IMR-90 (cell line): Measurements from ENCODE around the gene SDK1.

Experiments
- CEBPB ChIP-seq: IDR thresholded peaks from 2 replicates; pipeline ENCODE4 v1.6.1; 2012; ENCODE audit warnings: low read depth, low read length, improper control_type of control experiment
- CTCF ChIP-seq: conservative IDR thresholded peaks from 2 replicates; pipeline ENCODE4 v1.5.1; 2012; ENCODE audit warnings: mild to moderate bottlenecking, low read depth, low read length, improper control_type of control experiment
- FOS ChIP-seq: fragments of 150-350 bp; IDR thresholded peaks from 2 replicates; pipeline ENCODE4 v1.6.1; 2016; ENCODE audit warnings: low read depth, low read length
- MAFK ChIP-seq: IDR thresholded peaks from 2 replicates; pipeline ENCODE4 v1.6.1; 2012; ENCODE audit warnings: low read depth, low read length, improper control_type of control experiment
- MAZ ChIP-seq: IDR thresholded peaks from 2 replicates; pipeline ENCODE4 v1.6.1; 2012; ENCODE audit warnings: low read depth, mild to moderate bottlenecking, low read length, improper control_type of control experiment, moderate library complexity, borderline replicate concordance
- POLR2A ChIP-seq: IDR thresholded peaks from 2 replicates; pipeline ENCODE4 v1.6.1; 2012; ENCODE audit warnings: mild to moderate bottlenecking, low read depth, low read length
- RAD21 ChIP-seq: IDR thresholded peaks from 2 replicates; pipeline ENCODE4 v1.6.1; 2012; ENCODE audit warnings: low read length, improper control_type of control experiment
- RFX5 ChIP-seq: IDR thresholded peaks from 2 replicates; pipeline ENCODE4 v1.8.0; 2012; ENCODE audit warnings: low read depth, mild to moderate bottlenecking, low read length, moderate library complexity

GRCh38 chr7:3318874-3319273 is 17.8 kb downstream of the SDK1 start:
- TF ChIP-seq CTCF = no peak
- no peak for TF ChIP-seq RAD21
- TF ChIP-seq MAFK = no peak
- no peak for TF ChIP-seq CEBPB
- TF ChIP-seq POLR2A = no peak
- no peak for TF ChIP-seq MAZ
- TF ChIP-seq RFX5 = no peak
- no peak for TF ChIP-seq FOS
